Ascending aorta (tissue), 2 donors: Measurements from ENCODE around the gene SPRYD4. TPM values are rescaled to one million over a fixed set of nuclear protein-coding genes. Genes with fewer than 3 reads are reported as not detected.

Source experiments
- DNase-seq, 2 donors: peaks; one replicate each; pipeline ENCODE4 v3.0.0-alpha.2; 2019; ENCODE audit warnings: low spot score in 2 of 2
- H3K27ac ChIP-seq, 2 donors: fragments of 200-600 bp; sonication (generic); one replicate each; pipeline ENCODE4 v1.5.1; 2016 to 2017; ENCODE audit warnings: mild to moderate bottlenecking in 1 of 2
- H3K27me3 ChIP-seq: fragments of 200-600 bp; sonication (generic); one replicate; pipeline ENCODE4 v1.5.1; 2017
- H3K36me3 ChIP-seq, 2 donors: fragments of 200-600 bp; sonication (generic); one replicate each; pipeline ENCODE4 v1.5.1; 2016
- H3K4me1 ChIP-seq, 2 donors: fragments of 200-600 bp; sonication (generic); one replicate each; pipeline ENCODE4 v1.5.1; 2016 to 2017; ENCODE audit warnings: mild to moderate bottlenecking in 1 of 2
- H3K4me3 ChIP-seq, 2 donors: fragments of 200-600 bp; sonication (generic); one replicate each; pipeline ENCODE4 v1.5.1; 2016 to 2017; ENCODE audit warnings: mild to moderate bottlenecking in 1 of 2
- H3K9me3 ChIP-seq, 2 donors: fragments of 200-600 bp; sonication (generic); one replicate each; pipeline ENCODE4 v1.5.1; 2016
- intact Hi-C: fragments of 100-400 bp; cut with DNase I; formaldehyde crosslinking; loops from one replicate; pipeline ENCODE4 v1.15.1; 2023
- total RNA-seq: library from RNA; depleted of rRNA; stranded (reverse); fragments of >200 nt; gene quantifications from one replicate; pipeline ENCODE4 v1.1.0, GENCODE V29; 2016
- TF ChIP-seq, protein P1 (sequence below), 3 experiments: fragments of 200-600 bp in 2 of 3; fragments of 450-650 bp in 1 of 3; sonication (generic) in 2 of 3; IDR thresholded peaks; one replicate each; pipeline ENCODE4 v1.5.1; 2016 to 2019; ENCODE audit warnings: antibody characterized with exemption in 3 of 3, mild to moderate bottlenecking in 1 of 3, moderate library complexity in 1 of 3

The SPRYD4 gene
- total RNA-seq, 1 donor from 2014 or later, result 0.43 TPM

DNA sequence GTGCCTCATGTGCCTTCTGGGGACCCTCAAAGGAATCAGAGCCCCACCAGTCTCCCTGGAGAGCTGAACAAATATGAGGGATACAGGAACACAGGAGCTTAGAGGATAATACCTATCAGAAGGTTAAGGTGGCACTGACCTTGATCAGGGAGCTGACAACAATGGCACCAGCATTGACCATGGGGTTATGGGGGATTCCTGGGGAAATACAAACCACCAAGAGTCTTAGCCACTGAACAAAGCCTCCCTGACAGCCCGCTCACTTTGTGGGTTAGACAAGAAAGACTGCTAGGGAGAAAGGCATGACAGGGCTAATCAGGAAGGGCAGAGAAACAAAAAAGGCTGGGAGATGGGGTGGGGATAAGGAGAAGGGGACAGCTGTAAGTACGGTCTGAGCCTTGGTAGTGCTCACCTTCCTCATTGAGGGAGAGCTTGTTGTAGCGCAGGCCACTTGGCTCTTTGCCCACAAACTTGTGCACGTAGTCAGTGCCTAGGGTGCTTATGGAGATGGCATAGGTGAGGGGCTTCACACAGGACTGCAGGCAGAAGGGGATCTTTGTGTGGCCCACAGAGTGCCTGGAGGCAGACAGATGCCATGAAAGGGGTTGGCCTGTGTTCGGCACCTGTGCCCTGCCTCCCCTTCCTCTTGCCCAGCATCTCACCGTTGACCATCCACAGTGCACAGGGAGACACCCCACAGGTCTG is 9.3 kb downstream of the SPRYD4 start:
- Histone ChIP-seq H3K4me1 (no peaks in the 10 kb centered on the region), H3K9me3 (no peaks in the 10 kb centered on the region), H3K4me3 (no peak overlapping the region), H3K27ac (no peak overlapping the region), H3K36me3 (no peaks in the 10 kb centered on the region), H3K27me3 (no peaks in the 10 kb centered on the region)
- TF ChIP-seq, protein P1, sequence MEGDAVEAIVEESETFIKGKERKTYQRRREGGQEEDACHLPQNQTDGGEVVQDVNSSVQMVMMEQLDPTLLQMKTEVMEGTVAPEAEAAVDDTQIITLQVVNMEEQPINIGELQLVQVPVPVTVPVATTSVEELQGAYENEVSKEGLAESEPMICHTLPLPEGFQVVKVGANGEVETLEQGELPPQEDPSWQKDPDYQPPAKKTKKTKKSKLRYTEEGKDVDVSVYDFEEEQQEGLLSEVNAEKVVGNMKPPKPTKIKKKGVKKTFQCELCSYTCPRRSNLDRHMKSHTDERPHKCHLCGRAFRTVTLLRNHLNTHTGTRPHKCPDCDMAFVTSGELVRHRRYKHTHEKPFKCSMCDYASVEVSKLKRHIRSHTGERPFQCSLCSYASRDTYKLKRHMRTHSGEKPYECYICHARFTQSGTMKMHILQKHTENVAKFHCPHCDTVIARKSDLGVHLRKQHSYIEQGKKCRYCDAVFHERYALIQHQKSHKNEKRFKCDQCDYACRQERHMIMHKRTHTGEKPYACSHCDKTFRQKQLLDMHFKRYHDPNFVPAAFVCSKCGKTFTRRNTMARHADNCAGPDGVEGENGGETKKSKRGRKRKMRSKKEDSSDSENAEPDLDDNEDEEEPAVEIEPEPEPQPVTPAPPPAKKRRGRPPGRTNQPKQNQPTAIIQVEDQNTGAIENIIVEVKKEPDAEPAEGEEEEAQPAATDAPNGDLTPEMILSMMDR (IDR thresholded peaks at IDR 0.05), result no peak
- no peak for DNase-seq
- intact Hi-C loops, result no loop called here

DNA sequence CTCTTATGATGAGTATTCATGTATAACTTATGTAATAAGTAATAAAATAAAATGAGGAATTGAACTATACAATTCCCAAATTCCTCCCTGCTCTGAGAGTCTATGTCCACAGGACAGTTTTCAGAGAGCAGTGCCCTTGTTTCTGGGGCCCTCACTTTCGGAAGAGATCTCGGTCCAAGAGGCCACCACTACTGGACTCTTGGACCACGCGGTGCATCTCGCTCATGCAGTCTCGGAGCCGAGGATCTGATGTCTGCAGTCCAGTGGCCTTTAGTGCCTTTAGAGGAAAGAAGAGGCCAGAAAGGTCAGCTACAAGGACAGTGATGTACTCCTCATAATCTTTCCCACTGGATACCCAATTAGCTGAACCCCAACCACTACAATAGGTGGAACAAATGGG is 11.2 kb downstream of the SPRYD4 start:
- Histone ChIP-seq H3K4me1 (no peaks in the 10 kb centered on the region), H3K4me3 (no peak overlapping the region), H3K27me3 (no peaks in the 10 kb centered on the region), H3K9me3 (no peaks in the 10 kb centered on the region), H3K27ac (no peak overlapping the region), H3K36me3 (no peaks in the 10 kb centered on the region)
- no peak for DNase-seq
- intact Hi-C loops, result no loop called here
- TF ChIP-seq, protein P1 (IDR thresholded peaks at IDR 0.05), result no peak

DNA sequence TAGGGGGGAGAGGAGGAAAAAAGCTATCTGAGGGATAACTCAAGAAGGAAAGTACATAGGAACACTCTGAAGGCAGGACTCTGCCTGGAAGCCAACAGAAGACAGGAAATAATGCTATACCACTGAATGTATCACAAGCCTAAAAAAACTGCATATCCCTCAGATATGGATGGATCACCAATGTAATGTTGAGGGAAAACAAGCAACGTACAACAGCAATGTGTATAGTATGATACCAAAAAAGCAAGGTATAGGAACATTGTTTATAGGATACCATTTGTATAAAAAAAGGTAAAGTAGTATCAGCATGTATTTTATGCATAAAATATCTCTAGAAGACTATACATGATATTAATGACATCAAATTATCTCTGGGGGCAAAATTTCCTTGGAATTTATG is 16.2 kb downstream of the SPRYD4 start:
- H3K27ac ChIP-seq, result no peak overlapping the region
- H3K9me3 ChIP-seq, result no peaks in the 10 kb centered on the region
- TF ChIP-seq, protein P1 (IDR thresholded peaks at IDR 0.05), result no peak
- H3K27me3 ChIP-seq, result no peaks in the 10 kb centered on the region
- no peak for DNase-seq
- peaks cover 3% of the 10 kb centered on the region in 2 donors for H3K4me1 ChIP-seq
- intact Hi-C loops, result no loop called here
- no peaks in the 10 kb centered on the region for H3K36me3 ChIP-seq
- no peak overlapping the region for H3K4me3 ChIP-seq

DNA sequence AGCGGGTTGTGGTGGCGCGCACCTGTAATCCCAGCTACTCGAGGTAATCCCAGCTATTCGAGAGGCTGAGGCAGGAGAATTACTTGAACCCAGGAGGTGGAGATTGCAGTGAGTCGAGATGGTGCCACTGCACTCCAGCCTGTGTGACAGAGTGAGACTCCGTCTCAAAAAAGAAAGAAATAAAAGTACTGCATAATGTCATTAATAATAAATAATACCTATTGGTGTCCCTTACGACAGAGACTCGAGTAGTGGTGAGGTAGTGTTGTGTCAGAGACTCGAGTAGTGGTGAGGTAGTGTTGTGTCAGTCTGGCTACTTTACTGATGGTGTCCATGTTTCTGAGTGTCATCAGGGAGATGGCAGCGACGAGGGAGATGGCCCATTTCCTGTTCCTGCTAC is 18.3 kb downstream of the SPRYD4 start:
- intact Hi-C loops, result no loop called here
- Histone ChIP-seq H3K9me3 (no peaks in the 10 kb centered on the region), H3K4me1 (peaks cover 3% of the 10 kb centered on the region in 2 donors), H3K4me3 (no peak overlapping the region), H3K36me3 (no peaks in the 10 kb centered on the region), H3K27ac (no peak overlapping the region), H3K27me3 (no peaks in the 10 kb centered on the region)
- DNase-seq, result no peak
- TF ChIP-seq, protein P1 (IDR thresholded peaks at IDR 0.05), result no peak

DNA sequence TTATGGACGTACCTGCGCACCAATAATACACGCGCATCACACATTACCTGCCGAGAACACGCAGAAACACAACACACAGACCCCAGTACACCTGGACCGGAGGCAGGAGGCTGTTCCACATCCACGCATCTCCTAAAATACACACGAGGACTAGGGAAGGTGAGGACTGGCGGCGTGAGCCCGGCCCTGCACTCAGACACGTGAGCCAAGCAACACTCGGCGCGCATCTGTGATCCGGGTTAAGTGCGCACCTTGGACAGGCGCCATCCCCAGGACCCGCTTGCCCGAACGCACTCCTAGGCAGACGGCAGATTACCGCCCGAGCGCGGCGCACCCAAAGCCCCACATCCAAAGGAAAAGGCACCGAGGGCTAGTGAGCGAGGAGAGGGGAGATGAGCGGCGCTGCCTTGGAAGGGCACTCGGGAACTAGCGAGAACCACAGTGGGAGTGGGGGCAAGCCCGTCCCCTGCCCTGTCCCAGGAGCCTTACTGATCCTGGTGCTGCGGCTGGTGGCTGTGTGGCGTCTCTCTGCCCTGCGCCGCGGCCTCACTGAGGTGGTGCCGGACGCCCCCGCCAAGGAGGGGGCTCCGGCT is 19.2 kb downstream of the SPRYD4 start:
- DNase-seq, result no peak
- Histone ChIP-seq H3K27ac (no peak overlapping the region), H3K9me3 (no peaks in the 10 kb centered on the region), H3K4me1 (peaks cover 3% of the 10 kb centered on the region in 2 donors), H3K4me3 (peak overlapping the region; percentile 54 to 83), H3K36me3 (no peaks in the 10 kb centered on the region), H3K27me3 (no peaks in the 10 kb centered on the region)
- TF ChIP-seq, protein P1 (IDR thresholded peaks at IDR 0.05), result no peak
- intact Hi-C loops, result no loop called here
